ENCODE measurements around the gene PPAN.
A peak's percentile ranks its signal among the peaks of the same experiment; 100 is the strongest.

The PPAN gene

DNA sequence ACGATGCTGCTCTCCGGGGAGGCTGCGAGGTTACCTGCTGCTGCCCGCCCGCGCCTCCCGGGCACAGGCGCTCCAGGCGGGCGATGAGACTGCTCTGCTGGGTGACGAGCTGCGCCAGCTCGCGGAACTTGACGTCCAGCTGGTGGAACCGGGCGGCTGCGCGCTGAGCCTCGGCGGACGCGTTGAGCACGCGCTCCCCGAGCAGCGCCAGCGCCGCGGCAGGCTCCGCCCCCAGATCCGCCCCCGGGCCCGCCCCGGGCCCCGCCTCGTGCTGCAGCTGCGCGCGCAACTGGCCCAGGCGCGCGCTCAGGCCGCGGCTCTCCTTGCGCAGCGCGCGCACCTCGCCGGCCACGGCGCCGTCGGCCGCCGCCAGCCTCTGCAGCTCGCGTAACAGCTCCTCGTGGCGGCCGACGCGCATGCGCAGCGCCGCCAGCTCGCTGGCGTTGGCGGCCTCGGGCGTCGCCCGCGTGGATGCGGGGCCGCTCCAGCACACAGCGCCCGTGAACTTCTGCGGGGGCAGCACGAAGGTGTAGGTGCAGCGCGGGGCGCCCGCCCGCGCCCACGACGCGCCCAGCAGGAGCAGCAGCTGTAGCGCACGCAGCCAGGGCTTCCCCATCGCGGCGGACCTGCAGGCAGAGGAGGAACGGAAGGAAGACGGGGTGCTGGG, 10.1 kb upstream of the PPAN start:
- Histone ChIP-seq H3K9ac (ENCODE audit: low read length) (peak overlapping the region; percentile 50), H3K9me3 (ENCODE audit: control insufficient read depth, low read depth, low read length) (peaks cover 4% of the 10 kb centered on the region), H3K4me1 (ENCODE audit: control insufficient read depth, low read depth, low read length) (no peaks in the 10 kb centered on the region), H3K27ac (ENCODE audit: low read length) (no peak overlapping the region), H3K27me3 (ENCODE audit: control insufficient read depth, insufficient read depth, low read length) (peaks cover 29% of the 10 kb centered on the region), H3K4me3 (ENCODE audit: low read length) (peak overlapping the region; percentile 45), H3K36me3 (ENCODE audit: control insufficient read depth, low read depth, low read length) (no peaks in the 10 kb centered on the region)

GRCh38 chr19:10096615-10096963, 9.6 kb upstream of the PPAN start:
- Histone ChIP-seq H3K36me3 (ENCODE audit: control insufficient read depth, low read depth, low read length) (no peaks in the 10 kb centered on the region), H3K9me3 (ENCODE audit: control insufficient read depth, low read depth, low read length) (peaks cover 4% of the 10 kb centered on the region), H3K4me1 (ENCODE audit: control insufficient read depth, low read depth, low read length) (no peaks in the 10 kb centered on the region), H3K27ac (ENCODE audit: low read length) (no peak overlapping the region), H3K27me3 (ENCODE audit: control insufficient read depth, insufficient read depth, low read length) (peaks cover 29% of the 10 kb centered on the region), H3K4me3 (ENCODE audit: low read length) (peak overlapping the region; percentile 45), H3K9ac (ENCODE audit: low read length) (peak overlapping the region; percentile 50)

DNA sequence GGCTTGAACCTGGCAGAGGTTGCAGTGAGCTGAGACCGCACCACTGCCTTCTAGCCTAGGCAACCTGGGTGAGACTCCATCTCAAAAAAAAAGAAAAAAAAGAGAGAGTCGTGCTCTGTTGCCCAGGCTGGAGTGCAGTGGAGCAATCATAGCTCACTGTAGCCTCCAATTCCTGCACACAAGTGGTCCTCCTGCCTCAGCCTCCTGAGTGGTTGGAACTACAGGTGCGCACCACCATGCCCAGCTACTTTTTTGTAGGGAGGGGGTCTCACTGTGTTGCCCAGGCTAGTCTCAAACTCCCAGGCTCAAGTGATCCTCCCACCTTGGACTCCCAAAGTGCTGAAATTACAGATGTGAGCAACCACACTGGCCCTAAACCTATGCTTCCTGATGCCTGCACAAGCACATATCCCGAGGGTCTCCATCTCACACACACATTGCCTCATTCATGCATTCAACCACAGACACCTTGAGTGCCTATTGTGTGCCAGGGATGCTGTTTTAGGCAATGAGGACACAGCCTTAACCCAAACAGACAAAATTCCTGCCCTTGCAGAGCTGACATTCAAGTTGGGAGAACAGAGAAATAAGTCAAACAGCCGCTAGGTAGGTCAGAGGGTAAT, 5.9 kb upstream of the PPAN start:
- Histone ChIP-seq H3K9me3 (ENCODE audit: control insufficient read depth, low read depth, low read length) (peaks cover 4% of the 10 kb centered on the region), H3K27ac (ENCODE audit: low read length) (no peak overlapping the region), H3K9ac (ENCODE audit: low read length) (no peak overlapping the region), H3K27me3 (ENCODE audit: control insufficient read depth, insufficient read depth, low read length) (peaks cover 17% of the 10 kb centered on the region), H3K4me1 (ENCODE audit: control insufficient read depth, low read depth, low read length) (no peaks in the 10 kb centered on the region), H3K4me3 (ENCODE audit: low read length) (no peak overlapping the region), H3K36me3 (ENCODE audit: control insufficient read depth, low read depth, low read length) (no peaks in the 10 kb centered on the region)

- peaks cover 4% of the 10 kb centered on the region for H3K4me1 ChIP-seq (ENCODE audit: control insufficient read depth, low read depth, low read length)
- H3K4me3 ChIP-seq (ENCODE audit: low read length): no peak overlapping the region
- H3K9ac ChIP-seq (ENCODE audit: low read length): no peak overlapping the region
- H3K36me3 ChIP-seq (ENCODE audit: control insufficient read depth, low read depth, low read length): peaks cover 4% of the 10 kb centered on the region
- H3K27ac ChIP-seq (ENCODE audit: low read length): no peak overlapping the region
- no peaks in the 10 kb centered on the region for H3K9me3 ChIP-seq (ENCODE audit: control insufficient read depth, low read depth, low read length)
- no peaks in the 10 kb centered on the region for H3K27me3 ChIP-seq (ENCODE audit: control insufficient read depth, insufficient read depth, low read length)
Observed at GRCh38 chr19:10102787-10103236, 3.4 kb upstream of the PPAN start.

GRCh38 chr19:10104130-10104513, 2.0 kb upstream of the PPAN start:
- peaks cover 4% of the 10 kb centered on the region for H3K4me1 ChIP-seq (ENCODE audit: control insufficient read depth, low read depth, low read length)
- H3K9ac ChIP-seq (ENCODE audit: low read length): no peak overlapping the region
- peaks cover 15% of the 10 kb centered on the region for H3K36me3 ChIP-seq (ENCODE audit: control insufficient read depth, low read depth, low read length)
- H3K4me3 ChIP-seq (ENCODE audit: low read length): no peak overlapping the region
- H3K9me3 ChIP-seq (ENCODE audit: control insufficient read depth, low read depth, low read length): no peaks in the 10 kb centered on the region
- no peak overlapping the region for H3K27ac ChIP-seq (ENCODE audit: low read length)
- H3K27me3 ChIP-seq (ENCODE audit: control insufficient read depth, insufficient read depth, low read length): no peaks in the 10 kb centered on the region

DNA sequence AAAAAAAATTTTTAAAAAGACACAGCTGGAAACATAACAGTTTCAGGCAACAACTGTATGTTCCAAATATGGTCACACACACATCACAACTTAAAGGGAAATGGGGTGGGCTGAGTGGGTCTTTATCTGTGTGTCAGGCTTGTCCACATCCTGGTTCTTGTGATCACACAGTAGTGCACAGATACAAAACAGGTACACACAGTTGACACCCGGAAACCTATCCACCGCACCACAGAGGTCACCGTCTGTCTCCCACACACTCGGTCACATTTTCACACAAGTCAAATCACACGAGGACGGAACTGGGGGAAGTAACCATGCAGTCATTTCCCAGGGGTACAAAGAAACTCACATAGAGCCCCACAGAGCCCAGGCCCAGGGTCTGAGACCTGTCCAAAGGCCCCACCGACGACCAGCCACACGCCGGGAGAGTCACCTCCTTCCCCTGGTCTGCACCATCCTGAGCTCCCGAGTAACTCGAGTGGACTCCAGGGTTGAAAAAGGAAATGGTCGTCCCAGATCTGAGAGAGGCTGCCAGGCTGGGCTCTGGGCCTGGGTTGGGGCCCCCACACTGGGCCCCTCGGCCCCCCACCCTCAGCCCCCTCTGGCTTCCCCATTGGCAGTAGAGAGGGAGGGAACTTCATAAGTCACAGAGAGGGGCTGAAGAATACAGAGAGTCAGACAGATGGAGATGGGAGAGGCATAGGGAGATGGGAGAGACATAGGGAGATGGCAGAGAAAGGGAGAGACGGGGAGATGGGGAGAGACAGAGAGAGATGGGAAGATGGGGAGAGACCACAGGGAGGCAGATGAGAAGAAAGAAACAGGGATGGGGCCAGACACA, 1.3 kb upstream of the PPAN start:
- no peaks in the 10 kb centered on the region for H3K27me3 ChIP-seq (ENCODE audit: control insufficient read depth, insufficient read depth, low read length)
- H3K36me3 ChIP-seq (ENCODE audit: control insufficient read depth, low read depth, low read length): peaks cover 23% of the 10 kb centered on the region
- no peak overlapping the region for H3K4me3 ChIP-seq (ENCODE audit: low read length)
- no peaks in the 10 kb centered on the region for H3K9me3 ChIP-seq (ENCODE audit: control insufficient read depth, low read depth, low read length)
- no peak overlapping the region for H3K27ac ChIP-seq (ENCODE audit: low read length)
- peaks cover 4% of the 10 kb centered on the region for H3K4me1 ChIP-seq (ENCODE audit: control insufficient read depth, low read depth, low read length)
- H3K9ac ChIP-seq (ENCODE audit: low read length): no peak overlapping the region

GRCh38 chr19:10105509-10106099, 558 bp upstream of the PPAN start:
- peak overlapping the region; percentile 31 for H3K27ac ChIP-seq (ENCODE audit: low read length)
- peak overlapping the region; percentile 92 for H3K4me3 ChIP-seq (ENCODE audit: low read length)
- no peak overlapping the region for H3K9ac ChIP-seq (ENCODE audit: low read length)
- H3K9me3 ChIP-seq (ENCODE audit: control insufficient read depth, low read depth, low read length): no peaks in the 10 kb centered on the region
- H3K36me3 ChIP-seq (ENCODE audit: control insufficient read depth, low read depth, low read length): peaks cover 29% of the 10 kb centered on the region
- no peaks in the 10 kb centered on the region for H3K27me3 ChIP-seq (ENCODE audit: control insufficient read depth, insufficient read depth, low read length)
- peaks cover 4% of the 10 kb centered on the region for H3K4me1 ChIP-seq (ENCODE audit: control insufficient read depth, low read depth, low read length)

- no peaks in the 10 kb centered on the region for H3K27me3 ChIP-seq (ENCODE audit: control insufficient read depth, insufficient read depth, low read length)
- no peaks in the 10 kb centered on the region for H3K9me3 ChIP-seq (ENCODE audit: control insufficient read depth, low read depth, low read length)
- H3K4me3 ChIP-seq (ENCODE audit: low read length): peak overlapping the region; percentile 92
- H3K36me3 ChIP-seq (ENCODE audit: control insufficient read depth, low read depth, low read length): peaks cover 38% of the 10 kb centered on the region
- H3K9ac ChIP-seq (ENCODE audit: low read length): peak overlapping the region; percentile 92
- peaks cover 4% of the 10 kb centered on the region for H3K4me1 ChIP-seq (ENCODE audit: control insufficient read depth, low read depth, low read length)
- no peak overlapping the region for H3K27ac ChIP-seq (ENCODE audit: low read length)
Observed at GRCh38 chr19:10107254-10107653, 1.1 kb downstream of the PPAN start.

GRCh38 chr19:10107817-10108367, 1.7 kb downstream of the PPAN start:
- Histone ChIP-seq H3K9ac (ENCODE audit: low read length) (no peak overlapping the region), H3K27me3 (ENCODE audit: control insufficient read depth, insufficient read depth, low read length) (no peaks in the 10 kb centered on the region), H3K9me3 (ENCODE audit: control insufficient read depth, low read depth, low read length) (no peaks in the 10 kb centered on the region), H3K4me1 (ENCODE audit: control insufficient read depth, low read depth, low read length) (peaks cover 7% of the 10 kb centered on the region), H3K27ac (ENCODE audit: low read length) (no peak overlapping the region), H3K36me3 (ENCODE audit: control insufficient read depth, low read depth, low read length) (peaks cover 38% of the 10 kb centered on the region), H3K4me3 (ENCODE audit: low read length) (no peak overlapping the region)

DNA sequence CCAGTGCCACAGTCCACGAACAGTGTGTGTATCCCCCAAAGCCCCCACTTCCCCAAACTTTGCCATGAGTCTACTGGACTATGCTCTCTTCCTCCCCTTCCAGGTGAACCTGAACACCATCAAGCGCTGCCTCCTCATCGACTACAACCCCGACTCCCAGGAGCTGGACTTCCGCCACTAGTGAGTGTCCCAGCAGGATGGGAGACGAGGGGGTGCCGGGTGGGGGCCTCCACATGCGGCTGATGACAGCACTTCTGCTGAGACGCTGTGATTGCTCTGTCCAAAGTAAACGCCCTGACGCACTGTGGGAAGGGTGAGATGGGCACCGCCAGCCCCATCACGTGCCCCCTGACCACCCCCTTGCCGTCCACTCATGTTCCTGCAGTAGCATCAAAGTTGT, 3.4 kb downstream of the PPAN start:
- Histone ChIP-seq H3K27me3 (ENCODE audit: control insufficient read depth, insufficient read depth, low read length) (no peaks in the 10 kb centered on the region), H3K4me1 (ENCODE audit: control insufficient read depth, low read depth, low read length) (peaks cover 7% of the 10 kb centered on the region)

More for the DNA sequence above, 3.4 kb downstream of the PPAN start:
- no peak overlapping the region for H3K27ac ChIP-seq (ENCODE audit: low read length)
- H3K4me3 ChIP-seq (ENCODE audit: low read length): no peak overlapping the region
- peaks cover 38% of the 10 kb centered on the region for H3K36me3 ChIP-seq (ENCODE audit: control insufficient read depth, low read depth, low read length)
- no peak overlapping the region for H3K9ac ChIP-seq (ENCODE audit: low read length)
- H3K9me3 ChIP-seq (ENCODE audit: control insufficient read depth, low read depth, low read length): no peaks in the 10 kb centered on the region

All from iPS-18a (cell line).